ENCODE data around the gene FKBP5.

DNA sequence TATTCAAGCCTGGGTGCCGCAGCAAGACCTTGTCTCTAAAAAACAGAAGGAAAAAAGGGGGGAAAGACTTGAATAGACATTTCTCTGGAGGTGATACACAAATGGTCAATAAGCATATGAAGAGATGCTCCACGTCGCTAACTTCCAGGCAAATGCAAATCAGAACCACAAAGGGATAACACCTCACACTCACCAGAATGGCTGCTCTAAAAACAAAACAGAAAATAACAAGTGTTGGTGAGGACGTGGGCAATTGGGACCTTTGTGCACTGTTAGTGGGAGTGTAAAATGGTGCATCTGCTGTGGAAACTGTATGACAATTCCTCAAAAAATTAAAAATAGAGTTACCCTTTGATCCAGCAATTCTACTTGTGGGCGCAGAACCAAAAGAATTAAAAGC lies 127.6 kb downstream of the FKBP5 start:
- no peak for TF ChIP-seq POLR2A (IDR thresholded peaks at IDR 0.05)
- no peak for TF ChIP-seq CTCF (IDR thresholded peaks at IDR 0.05)

Data from esophagus squamous epithelium (tissue), 4 donors.